Smooth muscle cell (in vitro differentiated cells): ENCODE data around the gene RAB4A. TPM values are rescaled to one million over a fixed set of nuclear protein-coding genes. Genes with fewer than 3 reads are reported as not detected.

Experiments used
- DNase-seq: peaks from one replicate; lab custom pipeline; 2025; ENCODE audit not compliant: unreplicated experiment; lab: John Stamatoyannopoulos, UW
- H2AFZ ChIP-seq: fragments of 200-600 bp; sonication (generic); 2 replicates; pipeline ENCODE4 v1.6.0; 2016; ENCODE audit warnings: antibody characterized with exemption, low read depth, mild to moderate bottlenecking
- H3F3A ChIP-seq: fragments of 200-600 bp; sonication (generic); 2 replicates; pipeline ENCODE4 v1.6.0; 2017; ENCODE audit warnings: antibody characterized with exemption, low read depth
- H3K27ac ChIP-seq: fragments of 200-600 bp; sonication (generic); 2 replicates; pipeline ENCODE4 v1.5.1; 2016; ENCODE audit warnings: low read depth, mild to moderate bottlenecking
- H3K27me3 ChIP-seq: fragments of 200-600 bp; sonication (generic); 2 replicates; pipeline ENCODE4 v1.6.1; 2016; ENCODE audit warnings: low read depth, mild to moderate bottlenecking
- H3K36me3 ChIP-seq: fragments of 200-600 bp; sonication (generic); 2 replicates; pipeline ENCODE4 v1.5.1; 2016; ENCODE audit warnings: low read depth
- H3K4me1 ChIP-seq: fragments of 200-600 bp; sonication (generic); 2 replicates; pipeline ENCODE4 v1.5.1; 2016; ENCODE audit warnings: low read depth
- H3K4me2 ChIP-seq: fragments of 200-600 bp; sonication (generic); 2 replicates; pipeline ENCODE4 v1.6.0; 2016; ENCODE audit warnings: mild to moderate bottlenecking
- H3K4me3 ChIP-seq: fragments of 200-600 bp; sonication (generic); 2 replicates; pipeline ENCODE4 v1.5.1; 2016; ENCODE audit warnings: mild to moderate bottlenecking
- H3K79me2 ChIP-seq: fragments of 200-600 bp; sonication (generic); 2 replicates; pipeline ENCODE4 v1.6.0; 2016; ENCODE audit warnings: low read depth, mild to moderate bottlenecking
- H3K9ac ChIP-seq: fragments of 200-600 bp; sonication (generic); 2 replicates; pipeline ENCODE4 v1.6.0; 2016; ENCODE audit warnings: low read depth
- H3K9me3 ChIP-seq: fragments of 200-600 bp; sonication (generic); replicated peaks from 2 replicates; pipeline ENCODE4 v1.5.1; 2016; ENCODE audit warnings: low read depth
- H4K20me1 ChIP-seq: fragments of 200-600 bp; sonication (generic); 2 replicates; pipeline ENCODE4 v1.6.0; 2016; ENCODE audit warnings: low read depth
- WGBS: methylation state at CpG from one replicate; pipeline ENCODE4 v1.1.7; 2016; ENCODE audit warnings: low lambda C conversion rate; 5-methylcytosine and 5-hydroxymethylcytosine counted together
- polyA plus RNA-seq: library from polyadenylated mRNA; unstranded; fragments of >200 nt; fragmentation: Nextera tagmentation; extraction: Ambion mirVana; gene quantifications from 2 replicates; pipeline ENCODE4 v1.2.1, GENCODE V29; 2016
- total RNA-seq: library from RNA; depleted of rRNA; stranded (reverse); fragments of >200 nt; gene quantifications from 2 replicates; pipeline ENCODE4 v1.2.3, GENCODE V29; 2014
- TF ChIP-seq, protein P1 (sequence below): fragments of 200-600 bp; sonication (generic); IDR thresholded peaks from 2 replicates; pipeline ENCODE4 v1.5.1; 2017; ENCODE audit warnings: borderline replicate concordance, mild to moderate bottlenecking, antibody characterized with exemption; ENCODE audit not compliant: insufficient read depth, poor library complexity, severe bottlenecking

The RAB4A gene
- total and polyA plus RNA-seq, 2 experiments from 2014 or later = 43.9 to 52.7 TPM

- Histone ChIP-seq H3K27me3 (no peaks in the 10 kb centered on the region), H4K20me1 (no peaks in the 10 kb centered on the region), H3K27ac (peak overlapping the region; percentile 66), H3K36me3 (peaks cover 10% of the 10 kb centered on the region), H3K79me2 (no peaks in the 10 kb centered on the region), H3K9ac (peak overlapping the region; percentile 47), H3F3A (no peaks in the 10 kb centered on the region), H3K4me1 (no peaks in the 10 kb centered on the region), H2AFZ (no peak overlapping the region), H3K4me3 (no peak overlapping the region), H3K4me2 (no peak overlapping the region), H3K9me3 (no peaks in the 10 kb centered on the region)
- TF ChIP-seq, protein P1, sequence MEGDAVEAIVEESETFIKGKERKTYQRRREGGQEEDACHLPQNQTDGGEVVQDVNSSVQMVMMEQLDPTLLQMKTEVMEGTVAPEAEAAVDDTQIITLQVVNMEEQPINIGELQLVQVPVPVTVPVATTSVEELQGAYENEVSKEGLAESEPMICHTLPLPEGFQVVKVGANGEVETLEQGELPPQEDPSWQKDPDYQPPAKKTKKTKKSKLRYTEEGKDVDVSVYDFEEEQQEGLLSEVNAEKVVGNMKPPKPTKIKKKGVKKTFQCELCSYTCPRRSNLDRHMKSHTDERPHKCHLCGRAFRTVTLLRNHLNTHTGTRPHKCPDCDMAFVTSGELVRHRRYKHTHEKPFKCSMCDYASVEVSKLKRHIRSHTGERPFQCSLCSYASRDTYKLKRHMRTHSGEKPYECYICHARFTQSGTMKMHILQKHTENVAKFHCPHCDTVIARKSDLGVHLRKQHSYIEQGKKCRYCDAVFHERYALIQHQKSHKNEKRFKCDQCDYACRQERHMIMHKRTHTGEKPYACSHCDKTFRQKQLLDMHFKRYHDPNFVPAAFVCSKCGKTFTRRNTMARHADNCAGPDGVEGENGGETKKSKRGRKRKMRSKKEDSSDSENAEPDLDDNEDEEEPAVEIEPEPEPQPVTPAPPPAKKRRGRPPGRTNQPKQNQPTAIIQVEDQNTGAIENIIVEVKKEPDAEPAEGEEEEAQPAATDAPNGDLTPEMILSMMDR = no peak
- DNase-seq = no peak
- WGBS = 79% methylated on average over 3 of the region's 3 CpGs
These were observed 25.6 kb downstream of the RAB4A start for GRCh38 chr1:229296541-229296941.

GRCh38 chr1:229297746-229298145 lies 26.8 kb downstream of the RAB4A start:
- Histone ChIP-seq H4K20me1 (no peaks in the 10 kb centered on the region), H3F3A (no peaks in the 10 kb centered on the region), H3K4me3 (no peak overlapping the region), H2AFZ (no peak overlapping the region), H3K9me3 (no peaks in the 10 kb centered on the region), H3K9ac (no peak overlapping the region), H3K36me3 (peaks cover 10% of the 10 kb centered on the region), H3K4me2 (no peak overlapping the region), H3K79me2 (no peaks in the 10 kb centered on the region), H3K27ac (no peak overlapping the region), H3K27me3 (no peaks in the 10 kb centered on the region), H3K4me1 (no peaks in the 10 kb centered on the region)
- no peak for DNase-seq
- TF ChIP-seq, protein P1 = no peak
- WGBS = 95% methylated on average over 1 of the region's 1 CpG

DNA sequence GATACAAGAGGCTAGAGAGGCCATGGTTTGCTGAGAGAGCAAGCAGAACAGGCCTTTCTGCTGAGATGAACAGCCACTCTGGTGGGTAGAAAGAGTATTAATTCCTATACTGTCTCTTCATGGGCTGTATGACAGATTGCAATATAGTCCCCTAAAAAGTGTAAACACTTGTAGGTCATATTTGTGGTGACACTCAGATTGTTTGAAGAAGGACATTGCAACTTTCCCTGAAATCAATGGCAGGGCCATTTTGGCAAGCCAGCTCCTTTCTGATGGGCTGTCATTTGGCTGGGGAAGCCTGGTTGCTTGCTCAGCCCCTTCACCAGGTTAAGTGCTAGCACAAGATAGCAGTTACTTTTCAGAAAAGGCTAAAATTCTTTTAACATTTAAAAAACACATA lies 27.5 kb downstream of the RAB4A start:
- no peak overlapping the region for H3K4me2 ChIP-seq
- H3K79me2 ChIP-seq = no peaks in the 10 kb centered on the region
- TF ChIP-seq, protein P1 = no peak
- H3K9me3 ChIP-seq = no peaks in the 10 kb centered on the region
- no peaks in the 10 kb centered on the region for H3K4me1 ChIP-seq
- peaks cover 14% of the 10 kb centered on the region for H3K36me3 ChIP-seq
- no peak overlapping the region for H3K4me3 ChIP-seq
- no peaks in the 10 kb centered on the region for H3F3A ChIP-seq
- DNase-seq = no peak
- H4K20me1 ChIP-seq = no peaks in the 10 kb centered on the region
- H3K27ac ChIP-seq = no peak overlapping the region
- no peak overlapping the region for H3K9ac ChIP-seq
- no peak overlapping the region for H2AFZ ChIP-seq
- H3K27me3 ChIP-seq = no peaks in the 10 kb centered on the region

GRCh38 chr1:229298887-229299503 lies 28.1 kb downstream of the RAB4A start:
- no peak for DNase-seq
- Histone ChIP-seq H3K27ac (no peak overlapping the region), H3K79me2 (no peaks in the 10 kb centered on the region), H3K36me3 (peaks cover 20% of the 10 kb centered on the region), H4K20me1 (no peaks in the 10 kb centered on the region), H3F3A (no peaks in the 10 kb centered on the region), H2AFZ (no peak overlapping the region), H3K4me1 (no peaks in the 10 kb centered on the region), H3K4me2 (no peak overlapping the region), H3K9ac (no peak overlapping the region), H3K9me3 (no peaks in the 10 kb centered on the region), H3K4me3 (no peak overlapping the region), H3K27me3 (no peaks in the 10 kb centered on the region)
- TF ChIP-seq, protein P1 = no peak
- 97% methylated on average over 5 of the region's 5 CpGs for WGBS
